ENCODE results near the gene PDLIM1.

- TF ChIP-seq CTCF (conservative IDR thresholded peaks at IDR 0.05; ENCODE audit: low read depth in 2 of 2): no peak
- TF ChIP-seq EZH2 (IDR thresholded peaks at IDR 0.05; ENCODE audit: low read depth, unreplicated experiment): no peak
- TF ChIP-seq ETS1 (IDR thresholded peaks at IDR 0.05): no peak
- TF ChIP-seq ZNF114 (CRISPR knock-in tag; IDR thresholded peaks at IDR 0.05): no peak
- TF ChIP-seq EZH2phosphoT487 (IDR thresholded peaks at IDR 0.05; ENCODE audit: unreplicated experiment): no peak
- no peak for TF ChIP-seq JUNB (IDR thresholded peaks at IDR 0.05; ENCODE audit: unreplicated experiment)
- TF ChIP-seq POLR2AphosphoS5 (IDR thresholded peaks at IDR 0.05; ENCODE audit: low read depth): no peak
- TF ChIP-seq ZNF462 (CRISPR knock-in tag; IDR thresholded peaks at IDR 0.05): no peak
- TF ChIP-seq ZNF331 (CRISPR knock-in tag; IDR thresholded peaks at IDR 0.05; ENCODE audit: low read depth): no peak
- TF ChIP-seq STAT1 (IDR thresholded peaks at IDR 0.05; ENCODE audit: unreplicated experiment): no peak
- TF ChIP-seq CREB1 (CRISPR knock-in tag; IDR thresholded peaks at IDR 0.05; ENCODE audit: low read depth): no peak
- no peak for TF ChIP-seq REST (IDR thresholded peaks at IDR 0.05; ENCODE audit: unreplicated experiment)
- TF ChIP-seq NANOG (IDR thresholded peaks at IDR 0.05; ENCODE audit: borderline replicate concordance): no peak
These were observed 40.2 kb upstream of the PDLIM1 start for GRCh38 chr10:95330966-95331453.
